HCT116 (cell line): ENCODE measurements around the gene CFAP97. TPM values are rescaled to one million over a fixed set of nuclear protein-coding genes. Genes with fewer than 3 reads are reported as not detected.

Experiments used
- ATAC-seq: fragments of 200-7000 bp; cut with Tn5 transposase; 2 replicates; pipeline ENCODE4 v1.9.1; 2020; ENCODE audit warnings: mild to moderate bottlenecking, moderate library complexity
- BruUV-seq: library from RNA; stranded (reverse); fragments of 400-500 nt; replicated peaks from 2 replicates; lab custom pipeline; 2021; lab: Mats Ljungman, UMichigan
- CTCF ChIA-PET: fragments of 300-600 bp; sonication (Branson Sonifier 250); formaldehyde crosslinking; loops from one replicate; lab custom pipeline; 2021; ENCODE audit warnings: antibody characterized with exemption; lab: Charles Lee
- POLR2A ChIA-PET: fragments of 300-600, 350-600 bp; sonication (Branson Sonifier 250); formaldehyde crosslinking; loops from one replicate; lab custom pipeline; 2021; ENCODE audit warnings: antibody characterized with exemption; lab: Charles Lee
- RAD21 ChIA-PET, 2 experiments: fragments of 300-600 bp; sonication (Branson Sonifier 250); formaldehyde crosslinking; loops; one replicate each; lab custom pipeline; 2023; ENCODE audit warnings: low total read pairs in 2 of 2; ENCODE audit not compliant: uncharacterized antibody in 2 of 2, unreplicated experiment in 2 of 2, low non-redundant PET in 1 of 2; lab: Charles Lee
- DNase-seq: peaks from one replicate; pipeline ENCODE4 v3.0.0-alpha.2; 2010; ENCODE audit warnings: low read depth, low spot score
- H2AFZ ChIP-seq: fragments of 200-600 bp; shearing (Covaris generic), sonication (generic); 2 replicates; pipeline ENCODE4 v1.6.1; 2017; ENCODE audit warnings: low read depth, mixed run types, mixed read lengths, antibody characterized with exemption, low read length; ENCODE audit not compliant: poor library complexity, severe bottlenecking
- H3K27ac ChIP-seq: 2 replicates; pipeline ENCODE4 v1.5.1; 2012; ENCODE audit warnings: low read depth, low read length
- H3K27me3 ChIP-seq: fragments of 200-600 bp; sonication (generic); 2 replicates; pipeline ENCODE4 v1.6.1; 2016; ENCODE audit warnings: mixed run types, low read length, mixed read lengths; ENCODE audit not compliant: insufficient read depth
- H3K36me3 ChIP-seq, 2 experiments: fragments of 200-500 bp in 1 of 2; fragments of 200-600 bp in 1 of 2; sonication (Bioruptor generic) in 1 of 2; sonication (generic) in 1 of 2; 2 replicates each; pipeline versions ENCODE4 v1.5.1 to v1.6.1; 2014 to 2016; ENCODE audit warnings: low read length in 2 of 2, inconsistent platforms in 1 of 2, mixed read lengths in 1 of 2, mixed run types in 1 of 2; ENCODE audit not compliant: insufficient read depth in 2 of 2, control insufficient read depth in 1 of 2
- H3K4me1 ChIP-seq, 2 experiments: fragments of 200-600 bp in 1 of 2; sonication (generic) in 1 of 2; 2 replicates each; pipeline versions ENCODE4 v1.5.1 to v1.6.1; 2012 to 2017; ENCODE audit warnings: low read length in 2 of 2, inconsistent platforms in 1 of 2, mild to moderate bottlenecking in 1 of 2, mixed read lengths in 1 of 2, mixed run types in 1 of 2, moderate library complexity in 1 of 2; ENCODE audit not compliant: insufficient read depth in 2 of 2, control insufficient read depth in 1 of 2
- H3K4me2 ChIP-seq: fragments of 200-600 bp; sonication (generic); 2 replicates; pipeline ENCODE4 v1.6.1; 2017; ENCODE audit warnings: mixed run types, low read length, mixed read lengths
- H3K4me3 ChIP-seq, 2 experiments: fragments of 200-600 bp in 1 of 2; sonication (generic) in 1 of 2; replicated peaks in 1 of 2; 2 replicates each; pipeline ENCODE4 v1.5.1; 2011 to 2016; ENCODE audit warnings: low read length in 2 of 2, control low read depth in 1 of 2, low read depth in 1 of 2, mild to moderate bottlenecking in 1 of 2, mixed read lengths in 1 of 2, mixed run types in 1 of 2
- H3K79me2 ChIP-seq: fragments of 200-600 bp; sonication (generic); 2 replicates; pipeline ENCODE4 v1.6.1; 2017; ENCODE audit warnings: mild to moderate bottlenecking, mixed run types, low read length, moderate library complexity, mixed read lengths; ENCODE audit not compliant: insufficient read depth
- H3K9ac ChIP-seq: fragments of 200-600 bp; sonication (generic); 2 replicates; pipeline ENCODE4 v1.6.1; 2016; ENCODE audit warnings: low read length, mixed read lengths
- H3K9me2 ChIP-seq: fragments of 200-600 bp; sonication (generic), shearing (Covaris generic); 2 replicates; pipeline ENCODE4 v1.6.1; 2017; ENCODE audit warnings: mixed run types, mild to moderate bottlenecking, moderate library complexity; ENCODE audit not compliant: insufficient read depth
- H3K9me3 ChIP-seq, 2 experiments: fragments of 200-500 bp in 1 of 2; fragments of 200-600 bp in 1 of 2; sonication (Bioruptor generic) in 1 of 2; sonication (generic) in 1 of 2; 2 replicates each; pipeline ENCODE4 v1.6.1; 2014 to 2017; ENCODE audit warnings: low read length in 2 of 2, mixed read lengths in 2 of 2, inconsistent platforms in 1 of 2, low read depth in 1 of 2, mild to moderate bottlenecking in 1 of 2, mixed run types in 1 of 2, moderate library complexity in 1 of 2; ENCODE audit not compliant: control insufficient read depth in 1 of 2, insufficient read depth in 1 of 2
- H4K20me1 ChIP-seq: fragments of 200-600 bp; sonication (generic), shearing (Covaris generic); 2 replicates; pipeline ENCODE4 v1.6.1; 2017; ENCODE audit warnings: mixed run types, mild to moderate bottlenecking, moderate library complexity; ENCODE audit not compliant: insufficient read depth
- ATF3 ChIP-seq: IDR thresholded peaks from 2 replicates; pipeline ENCODE4 v1.6.1; 2012
- CTCF ChIP-seq, 3 experiments: fragments of 200-600 bp in 1 of 3; sonication (generic) in 1 of 3; IDR thresholded peaks in 2 of 3; conservative IDR thresholded peaks in 1 of 3; 2 replicates each; pipeline ENCODE4 v1.5.1; 2012 to 2017; ENCODE audit warnings: low read depth in 2 of 3, low read length in 2 of 3, antibody characterized with exemption in 1 of 3, borderline replicate concordance in 1 of 3, control low read depth in 1 of 3, mild to moderate bottlenecking in 1 of 3, mixed read lengths in 1 of 3, mixed run types in 1 of 3, moderate library complexity in 1 of 3; ENCODE audit not compliant: insufficient read depth in 1 of 3
- FOSL1 ChIP-seq: IDR thresholded peaks from 2 replicates; pipeline ENCODE4 v1.6.1; 2012; ENCODE audit warnings: low read depth
- MAX ChIP-seq: IDR thresholded peaks from 2 replicates; pipeline ENCODE4 v1.6.1; 2012
- POLR2AphosphoS5 ChIP-seq: IDR thresholded peaks from 2 replicates; pipeline ENCODE4 v1.6.1; 2011; ENCODE audit warnings: mild to moderate bottlenecking, low read depth, low read length, moderate library complexity
- REST ChIP-seq: IDR thresholded peaks from 2 replicates; pipeline ENCODE4 v1.6.1; 2012; ENCODE audit warnings: low read depth
- SIN3A ChIP-seq: IDR thresholded peaks from 2 replicates; pipeline ENCODE4 v1.6.1; 2012; ENCODE audit warnings: low read depth
- SP1 ChIP-seq: IDR thresholded peaks from 2 replicates; pipeline ENCODE4 v1.6.1; 2012; ENCODE audit warnings: low read depth
- YY1 ChIP-seq: IDR thresholded peaks from 2 replicates; pipeline ENCODE4 v1.6.1; 2011; ENCODE audit warnings: low read length, low read depth, moderate library complexity, mild to moderate bottlenecking; ENCODE audit not compliant: insufficient replicate concordance; ENCODE audit errors: extremely low read depth
- ZBTB33 ChIP-seq: IDR thresholded peaks from 2 replicates; pipeline ENCODE4 v1.6.1; 2011; ENCODE audit warnings: mild to moderate bottlenecking, low read length, moderate library complexity; ENCODE audit not compliant: insufficient replicate concordance; ENCODE audit errors: extremely low read depth
- ZNF274 ChIP-seq: fragments of 200-500 bp; sonication (Bioruptor generic); IDR thresholded peaks from 2 replicates; pipeline ENCODE4 v1.6.1; 2014; ENCODE audit warnings: mild to moderate bottlenecking, low read depth, low read length, inconsistent platforms
- intact Hi-C: fragments of 100-400 bp; cut with micrococcal nuclease; formaldehyde crosslinking; loops from 2 replicates; pipeline ENCODE4 v1.10.0; 2022
- total RNA-seq: library from RNA; stranded (reverse); gene quantifications from one replicate; pipeline ENCODE4 v1.2.1, GENCODE V29; 2021; ENCODE audit not compliant: unreplicated experiment

The CFAP97 gene
- total RNA-seq, 1 experiment from 2014 or later, result 57.7 TPM

GRCh38 chr4:185141777-185142176 is 62.0 kb downstream of the CFAP97 start:
- TF ChIP-seq ZBTB33, result no peak
- TF ChIP-seq MAX, result no peak
- H3K9me3 ChIP-seq, result no peaks in the 10 kb centered on the region
- no peak overlapping the region for H3K9ac ChIP-seq
- H4K20me1 ChIP-seq, result no peaks in the 10 kb centered on the region
- ChIA-PET CTCF (interaction anchor here (1.4 to 1.9 kb wide), 3 partner anchors 42 to 135 kb away, joined by 3 to 5 read pairs (median 4); no protein-coding TSS in a partner anchor), POLR2A (no interaction called here), RAD21 (no interaction called here)
- DNase-seq (no peak), ATAC-seq (no peak)
- H3K4me2 ChIP-seq, result no peak overlapping the region
- no peak overlapping the region for H3K4me3 ChIP-seq
- H3K9me2 ChIP-seq, result no peaks in the 10 kb centered on the region
- intact Hi-C loops, result no loop called here
- no peaks in the 10 kb centered on the region for H3K79me2 ChIP-seq
- no TSS peak for BruUV-seq
- H3K27me3 ChIP-seq, result no peaks in the 10 kb centered on the region
- peak overlapping the region; percentile 40 for H2AFZ ChIP-seq
- H3K4me1 ChIP-seq, result peaks cover 4 to 15% of the 10 kb centered on the region in 2 experiments; a peak in 3 of 4 replicates
- no peak overlapping the region for H3K27ac ChIP-seq
- H3K36me3 ChIP-seq, result no peaks in the 10 kb centered on the region

- no peak overlapping the region for H3K27ac ChIP-seq
- no TSS peak for BruUV-seq
- DNase-seq (no peak), ATAC-seq (no peak)
- no peaks in the 10 kb centered on the region for H4K20me1 ChIP-seq
- H3K9me2 ChIP-seq, result no peaks in the 10 kb centered on the region
- ChIA-PET CTCF (interaction anchor here (1.0 kb wide), 1 partner anchor 134 kb away, joined by 3 read pairs; no protein-coding TSS in a partner anchor), POLR2A (no interaction called here), RAD21 (no interaction called here)
- no peak overlapping the region for H3K4me2 ChIP-seq
- no peaks in the 10 kb centered on the region for H3K9me3 ChIP-seq
- H2AFZ ChIP-seq, result no peak overlapping the region
- no peak overlapping the region for H3K4me3 ChIP-seq
- no peaks in the 10 kb centered on the region for H3K36me3 ChIP-seq
- peaks cover 4 to 15% of the 10 kb centered on the region in 2 experiments; a peak in 3 of 4 replicates for H3K4me1 ChIP-seq
- H3K79me2 ChIP-seq, result no peaks in the 10 kb centered on the region
- no peaks in the 10 kb centered on the region for H3K27me3 ChIP-seq
- H3K9ac ChIP-seq, result no peak overlapping the region
- intact Hi-C loops, result no loop called here
- TF ChIP-seq SIN3A, result no peak
- no peak for TF ChIP-seq REST
- TF ChIP-seq FOSL1, result no peak
- TF ChIP-seq SP1, result no peak
- no peak for TF ChIP-seq YY1
- TF ChIP-seq ZNF274, result no peak
- no peak for TF ChIP-seq ATF3
- no peak for TF ChIP-seq POLR2AphosphoS5
- no peak for TF ChIP-seq CTCF (IDR thresholded peaks at IDR 0.05 in 2 of 3, conservative IDR thresholded peaks at IDR 0.05 in 1 of 3; ENCODE audit: borderline replicate concordance in 1 of 3, insufficient read depth in 1 of 3, low read depth in 2 of 3, low read length in 2 of 3)
Measured at GRCh38 chr4:185139736-185140135, 64.1 kb downstream of the CFAP97 start.
